Measurements from ENCODE around the gene STK4.

The STK4 gene

DNA sequence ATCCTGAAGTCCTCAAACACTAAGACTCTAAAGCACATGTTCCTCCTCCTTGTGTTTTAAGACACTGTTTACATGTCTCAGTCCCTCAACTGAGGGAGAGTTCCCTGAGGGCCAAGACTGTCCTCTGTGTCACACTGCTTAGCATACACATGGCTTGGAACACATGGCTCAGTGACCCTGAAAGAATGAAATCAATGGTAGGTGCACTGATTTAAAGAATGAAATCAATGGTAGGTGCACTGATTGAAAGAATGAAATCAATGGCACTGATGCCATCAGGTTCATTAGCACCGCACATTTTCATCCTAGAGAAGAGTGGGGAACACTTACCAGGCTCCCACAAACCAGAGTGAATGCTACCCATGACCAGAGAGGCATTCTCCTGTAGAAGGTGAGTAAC lies 15.9 kb upstream of the STK4 start:
- no peak for DNase-seq (ENCODE audit: low read depth, low spot score)
- no CpG with 5 or more reads among the region's 1 CpG for WGBS (ENCODE audit: insufficient coverage, insufficient read length)
- no peak overlapping the region for H3K27ac ChIP-seq (ENCODE audit: low read length)
- H3K36me3 ChIP-seq (ENCODE audit: control insufficient read depth, insufficient read depth, low read length): peaks cover 27% of the 10 kb centered on the region
- H3K9me3 ChIP-seq (ENCODE audit: control insufficient read depth, insufficient read depth, low read length): no peaks in the 10 kb centered on the region
- H3K4me1 ChIP-seq (ENCODE audit: control insufficient read depth, insufficient read depth, low read length): no peaks in the 10 kb centered on the region
- H3K4me3 ChIP-seq (ENCODE audit: low read length): no peak overlapping the region
- H3K27me3 ChIP-seq (ENCODE audit: control insufficient read depth, insufficient read depth, low read length): no peaks in the 10 kb centered on the region

DNA sequence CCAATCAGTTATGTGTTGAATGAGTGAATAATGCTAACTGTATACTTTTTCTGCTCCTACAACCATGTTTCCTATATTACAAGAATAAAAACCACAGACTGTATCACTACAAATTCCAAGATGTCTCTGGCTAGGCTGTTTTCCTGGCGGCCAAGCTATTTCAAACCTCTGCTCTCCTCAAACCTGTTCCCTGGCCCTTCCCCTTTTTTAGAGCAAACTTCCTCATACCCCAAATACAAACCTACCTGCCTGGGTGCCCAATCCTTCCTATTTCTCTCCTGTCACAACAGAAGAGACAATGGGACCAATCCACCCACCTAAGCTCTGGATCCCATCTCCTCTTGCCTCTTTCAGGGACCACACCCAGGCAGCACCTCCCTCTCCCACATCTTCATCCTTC lies 13.6 kb upstream of the STK4 start:
- Histone ChIP-seq H3K4me1 (ENCODE audit: control insufficient read depth, insufficient read depth, low read length) (no peaks in the 10 kb centered on the region), H3K27me3 (ENCODE audit: control insufficient read depth, insufficient read depth, low read length) (no peaks in the 10 kb centered on the region), H3K4me3 (ENCODE audit: low read length) (no peak overlapping the region), H3K36me3 (ENCODE audit: control insufficient read depth, insufficient read depth, low read length) (peaks cover 35% of the 10 kb centered on the region), H3K9me3 (ENCODE audit: control insufficient read depth, insufficient read depth, low read length) (no peaks in the 10 kb centered on the region), H3K27ac (ENCODE audit: low read length) (no peak overlapping the region)
- WGBS (ENCODE audit: insufficient coverage, insufficient read length): no CpG with 5 or more reads among the region's 1 CpG
- DNase-seq (ENCODE audit: low read depth, low spot score): no peak

DNA sequence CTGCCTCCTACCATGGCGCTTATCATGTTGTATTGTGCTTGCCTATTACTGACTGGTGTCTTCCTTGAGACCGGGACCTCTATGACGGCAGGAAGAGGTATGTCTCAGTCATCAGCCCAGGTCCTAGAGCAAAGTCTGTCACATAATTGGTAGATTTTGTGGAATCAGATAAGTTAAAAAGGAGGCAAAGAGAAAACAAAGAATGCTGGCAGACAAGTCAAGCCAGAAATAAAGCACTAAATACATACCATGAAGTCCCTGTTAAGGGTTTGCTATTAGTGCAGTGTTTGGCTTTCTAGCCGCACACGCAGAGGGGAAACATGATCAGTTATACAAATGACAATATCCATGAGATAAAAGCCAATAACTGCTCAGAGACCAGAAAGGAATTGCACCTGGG lies 12.1 kb upstream of the STK4 start:
- H3K4me3 ChIP-seq (ENCODE audit: low read length): no peak overlapping the region
- H3K36me3 ChIP-seq (ENCODE audit: control insufficient read depth, insufficient read depth, low read length): peaks cover 31% of the 10 kb centered on the region
- H3K9me3 ChIP-seq (ENCODE audit: control insufficient read depth, insufficient read depth, low read length): no peaks in the 10 kb centered on the region
- H3K4me1 ChIP-seq (ENCODE audit: control insufficient read depth, insufficient read depth, low read length): no peaks in the 10 kb centered on the region
- no peaks in the 10 kb centered on the region for H3K27me3 ChIP-seq (ENCODE audit: control insufficient read depth, insufficient read depth, low read length)
- WGBS (ENCODE audit: insufficient coverage, insufficient read length): no CpG with 5 or more reads among the region's 5 CpGs
- H3K27ac ChIP-seq (ENCODE audit: low read length): no peak overlapping the region
- no peak for DNase-seq (ENCODE audit: low read depth, low spot score)

DNA sequence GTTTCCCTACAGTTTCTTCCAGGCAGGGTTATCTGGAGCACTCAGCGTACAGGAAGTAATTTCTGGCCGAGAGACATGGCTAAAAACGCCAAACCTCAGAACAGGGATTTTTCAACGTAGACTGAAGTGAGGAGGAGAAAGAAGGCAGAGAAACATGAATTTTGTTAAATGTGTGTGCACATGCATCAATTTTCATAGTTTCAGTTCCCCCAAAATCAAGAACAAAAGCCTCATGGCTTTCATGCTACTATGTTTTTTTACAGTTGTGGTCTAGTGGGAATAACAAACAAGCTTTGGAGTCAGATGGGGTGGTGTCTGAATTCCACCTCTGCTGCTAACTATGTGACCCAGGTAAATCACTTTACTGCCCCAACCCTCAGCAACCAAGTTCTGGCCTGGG lies 11.0 kb upstream of the STK4 start:
- H3K27ac ChIP-seq (ENCODE audit: low read length): no peak overlapping the region
- no CpG with 5 or more reads among the region's 4 CpGs for WGBS (ENCODE audit: insufficient coverage, insufficient read length)
- H3K36me3 ChIP-seq (ENCODE audit: control insufficient read depth, insufficient read depth, low read length): peaks cover 31% of the 10 kb centered on the region
- no peak for DNase-seq (ENCODE audit: low read depth, low spot score)
- H3K4me1 ChIP-seq (ENCODE audit: control insufficient read depth, insufficient read depth, low read length): no peaks in the 10 kb centered on the region
- no peaks in the 10 kb centered on the region for H3K27me3 ChIP-seq (ENCODE audit: control insufficient read depth, insufficient read depth, low read length)
- H3K9me3 ChIP-seq (ENCODE audit: control insufficient read depth, insufficient read depth, low read length): no peaks in the 10 kb centered on the region
- no peak overlapping the region for H3K4me3 ChIP-seq (ENCODE audit: low read length)

DNA sequence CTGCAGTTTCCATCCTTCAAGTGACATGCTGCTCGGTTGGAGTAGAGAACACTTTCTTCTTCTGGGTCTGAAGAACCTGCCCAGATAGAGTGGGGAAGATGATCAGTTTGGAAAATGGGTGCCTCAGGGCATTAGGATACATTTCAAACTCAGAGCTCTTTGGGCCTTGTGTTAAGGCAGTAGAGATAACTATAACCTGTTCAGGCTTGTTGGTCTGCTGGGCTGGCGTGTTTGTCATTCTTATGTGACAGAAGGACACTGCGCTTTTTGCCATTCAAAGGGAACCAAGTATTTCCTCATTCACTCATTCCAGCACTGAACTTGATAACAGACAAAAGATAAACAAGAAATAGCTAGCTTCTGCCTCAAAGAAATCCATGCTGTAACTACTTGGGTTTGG lies 9.9 kb upstream of the STK4 start:
- WGBS (ENCODE audit: insufficient coverage, insufficient read length): no CpG with 5 or more reads among the region's 3 CpGs
- Histone ChIP-seq H3K27me3 (ENCODE audit: control insufficient read depth, insufficient read depth, low read length) (no peaks in the 10 kb centered on the region), H3K27ac (ENCODE audit: low read length) (no peak overlapping the region), H3K9me3 (ENCODE audit: control insufficient read depth, insufficient read depth, low read length) (no peaks in the 10 kb centered on the region), H3K4me1 (ENCODE audit: control insufficient read depth, insufficient read depth, low read length) (no peaks in the 10 kb centered on the region), H3K36me3 (ENCODE audit: control insufficient read depth, insufficient read depth, low read length) (peaks cover 24% of the 10 kb centered on the region), H3K4me3 (ENCODE audit: low read length) (no peak overlapping the region)
- DNase-seq (ENCODE audit: low read depth, low spot score): no peak

DNA sequence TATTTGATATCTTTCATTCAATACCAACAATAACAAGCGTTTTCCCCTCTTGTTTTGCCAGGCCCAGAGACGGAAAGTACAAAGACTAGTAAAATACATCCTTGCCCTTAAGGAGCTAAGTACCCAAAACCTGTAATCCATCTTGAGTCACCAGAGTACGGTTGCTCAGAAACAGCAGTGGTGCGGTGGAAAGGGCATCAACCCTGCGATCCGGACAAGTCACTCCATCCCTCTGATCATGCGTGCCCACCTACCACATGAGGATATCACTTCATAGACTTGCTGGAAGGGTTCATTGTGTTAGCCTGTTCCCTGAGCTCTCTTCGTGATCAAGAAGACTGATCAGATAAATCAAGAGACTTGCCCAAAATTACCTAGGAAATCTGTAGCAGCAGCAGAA lies 8.0 kb upstream of the STK4 start:
- Histone ChIP-seq H3K27me3 (ENCODE audit: control insufficient read depth, insufficient read depth, low read length) (no peaks in the 10 kb centered on the region), H3K9me3 (ENCODE audit: control insufficient read depth, insufficient read depth, low read length) (no peaks in the 10 kb centered on the region), H3K4me1 (ENCODE audit: control insufficient read depth, insufficient read depth, low read length) (no peaks in the 10 kb centered on the region), H3K36me3 (ENCODE audit: control insufficient read depth, insufficient read depth, low read length) (peaks cover 19% of the 10 kb centered on the region), H3K4me3 (ENCODE audit: low read length) (no peak overlapping the region), H3K27ac (ENCODE audit: low read length) (no peak overlapping the region)
- no peak for DNase-seq (ENCODE audit: low read depth, low spot score)
- WGBS (ENCODE audit: insufficient coverage, insufficient read length): no CpG with 5 or more reads among the region's 8 CpGs

DNA sequence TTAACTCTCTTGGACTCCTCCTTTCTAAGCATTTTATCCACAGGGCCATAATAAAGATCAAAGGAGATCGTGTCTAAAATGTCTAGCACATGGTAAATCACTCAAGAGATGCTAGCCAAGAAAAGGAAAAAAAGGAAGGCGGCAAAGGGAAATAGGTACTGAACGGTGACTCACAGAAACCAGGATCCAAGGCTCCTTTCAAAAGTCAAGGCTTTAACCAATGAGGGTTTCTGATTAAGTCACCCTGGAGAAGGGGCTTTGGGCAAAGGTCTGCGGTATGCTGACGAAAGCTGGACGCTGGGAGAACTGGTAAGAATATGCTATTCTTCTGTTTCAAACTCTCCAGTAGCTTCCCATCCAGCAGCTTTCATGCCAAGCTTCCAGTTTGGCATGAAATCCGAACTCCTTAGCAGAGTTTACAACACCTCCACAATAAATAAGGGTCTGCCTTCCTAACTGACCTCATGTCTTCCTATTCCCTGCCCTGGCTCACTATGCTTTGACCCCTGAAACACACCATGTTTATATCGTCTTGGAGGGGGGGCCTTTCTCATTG lies 7.2 kb upstream of the STK4 start:
- Histone ChIP-seq H3K27ac (ENCODE audit: low read length) (no peak overlapping the region), H3K9me3 (ENCODE audit: control insufficient read depth, insufficient read depth, low read length) (no peaks in the 10 kb centered on the region), H3K27me3 (ENCODE audit: control insufficient read depth, insufficient read depth, low read length) (no peaks in the 10 kb centered on the region), H3K36me3 (ENCODE audit: control insufficient read depth, insufficient read depth, low read length) (peaks cover 12% of the 10 kb centered on the region; the same call in 1 of the 2 replicates), H3K4me3 (ENCODE audit: low read length) (peak overlapping the region; percentile 93; the same call in 1 of the 2 replicates), H3K4me1 (ENCODE audit: control insufficient read depth, insufficient read depth, low read length) (no peaks in the 10 kb centered on the region)
- no CpG with 5 or more reads among the region's 8 CpGs for WGBS (ENCODE audit: insufficient coverage, insufficient read length)
- no peak for DNase-seq (ENCODE audit: low read depth, low spot score)

DNA sequence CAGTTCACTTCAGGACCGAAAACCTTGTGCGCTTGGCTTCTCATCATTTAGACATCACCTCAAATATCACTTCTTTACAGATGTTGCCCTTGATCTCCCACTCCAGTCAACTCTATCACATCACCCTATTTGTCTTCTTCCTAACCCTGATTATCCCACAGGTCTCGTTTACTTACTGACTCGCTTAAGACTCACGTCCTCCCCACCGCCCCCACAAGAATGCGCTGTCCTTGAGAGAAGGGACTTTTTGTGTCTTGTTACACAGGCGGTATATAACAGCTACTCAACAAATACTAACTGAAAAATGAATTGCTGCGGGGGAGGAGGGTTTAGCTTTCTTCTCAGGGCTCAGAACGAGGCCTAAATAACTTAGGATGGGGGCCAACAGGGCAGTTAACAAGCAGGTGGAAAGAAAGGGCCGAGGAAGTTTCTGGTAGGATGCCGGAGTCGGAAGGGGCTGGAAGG lies 6.6 kb upstream of the STK4 start:
- DNase-seq (ENCODE audit: low read depth, low spot score): no peak
- H3K36me3 ChIP-seq (ENCODE audit: control insufficient read depth, insufficient read depth, low read length): peaks cover 9% of the 10 kb centered on the region; the same call in 1 of the 2 replicates
- H3K4me3 ChIP-seq (ENCODE audit: low read length): peak overlapping the region; percentile 93
- no peaks in the 10 kb centered on the region for H3K27me3 ChIP-seq (ENCODE audit: control insufficient read depth, insufficient read depth, low read length)
- no peaks in the 10 kb centered on the region for H3K4me1 ChIP-seq (ENCODE audit: control insufficient read depth, insufficient read depth, low read length)
- no peaks in the 10 kb centered on the region for H3K9me3 ChIP-seq (ENCODE audit: control insufficient read depth, insufficient read depth, low read length)
- no peak overlapping the region for H3K27ac ChIP-seq (ENCODE audit: low read length)
- WGBS (ENCODE audit: insufficient coverage, insufficient read length): no CpG with 5 or more reads among the region's 13 CpGs

DNA sequence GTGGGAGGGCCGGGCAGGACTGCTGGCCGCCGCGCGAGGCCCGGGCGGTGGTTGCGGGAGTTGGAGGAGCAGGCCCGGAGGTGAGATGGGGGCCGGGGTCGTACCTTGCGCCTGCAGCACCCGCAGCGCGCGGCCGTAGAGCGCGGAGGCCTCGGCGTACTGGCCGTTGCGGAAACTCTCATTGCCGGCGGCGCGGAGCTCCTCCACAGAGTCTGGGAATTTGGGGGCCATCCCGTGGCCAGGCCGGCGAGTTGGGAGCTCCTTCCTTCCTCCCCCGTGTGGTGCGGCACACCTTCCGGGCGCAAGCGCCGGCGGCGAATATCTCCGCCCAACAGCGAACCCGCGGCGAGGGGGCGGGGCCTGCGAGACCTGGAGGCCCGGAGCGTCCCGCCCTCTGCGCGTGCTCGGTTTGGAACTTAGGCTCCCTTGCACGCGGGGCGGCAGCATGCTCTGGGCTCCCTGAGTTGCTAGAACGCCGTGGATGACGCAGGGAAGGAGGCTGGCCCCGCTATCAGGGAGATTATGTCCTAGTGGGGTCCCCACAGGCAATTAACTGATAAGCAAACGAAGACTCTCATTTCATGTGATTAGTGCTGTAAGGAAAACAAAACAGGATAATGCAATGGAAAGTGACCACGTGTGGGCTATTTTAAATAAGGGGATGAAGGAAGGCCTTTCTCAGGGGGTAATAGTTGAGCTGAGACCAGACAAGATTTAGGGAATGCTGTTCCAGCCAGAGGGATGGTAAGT lies 6.0 kb upstream of the STK4 start, which contains the start of gene TOMM34:
Gene TOMM34, minus strand, starts transcription at position 295 of the 750 bp plus-strand sequence. Its CDS starts 64 bp downstream, at position 231.
- H3K27ac ChIP-seq (ENCODE audit: low read length): no peak within 1 kb of the TSS
- no CpG with 5 or more reads among the region's 60 CpGs for WGBS (ENCODE audit: insufficient coverage, insufficient read length)
- H3K4me3 ChIP-seq (ENCODE audit: low read length): peak within 1 kb of the TSS; percentile 93
- peaks cover 9% of the 10 kb centered on the region; the same call in 1 of the 2 replicates for H3K36me3 ChIP-seq (ENCODE audit: control insufficient read depth, insufficient read depth, low read length)
- peak; percentile 87 for DNase-seq (ENCODE audit: low read depth, low spot score)
- no peaks in the 10 kb centered on the region for H3K27me3 ChIP-seq (ENCODE audit: control insufficient read depth, insufficient read depth, low read length)
- H3K9me3 ChIP-seq (ENCODE audit: control insufficient read depth, insufficient read depth, low read length): no peaks in the 10 kb centered on the region
- H3K4me1 ChIP-seq (ENCODE audit: control insufficient read depth, insufficient read depth, low read length): no peaks in the 10 kb centered on the region

DNA sequence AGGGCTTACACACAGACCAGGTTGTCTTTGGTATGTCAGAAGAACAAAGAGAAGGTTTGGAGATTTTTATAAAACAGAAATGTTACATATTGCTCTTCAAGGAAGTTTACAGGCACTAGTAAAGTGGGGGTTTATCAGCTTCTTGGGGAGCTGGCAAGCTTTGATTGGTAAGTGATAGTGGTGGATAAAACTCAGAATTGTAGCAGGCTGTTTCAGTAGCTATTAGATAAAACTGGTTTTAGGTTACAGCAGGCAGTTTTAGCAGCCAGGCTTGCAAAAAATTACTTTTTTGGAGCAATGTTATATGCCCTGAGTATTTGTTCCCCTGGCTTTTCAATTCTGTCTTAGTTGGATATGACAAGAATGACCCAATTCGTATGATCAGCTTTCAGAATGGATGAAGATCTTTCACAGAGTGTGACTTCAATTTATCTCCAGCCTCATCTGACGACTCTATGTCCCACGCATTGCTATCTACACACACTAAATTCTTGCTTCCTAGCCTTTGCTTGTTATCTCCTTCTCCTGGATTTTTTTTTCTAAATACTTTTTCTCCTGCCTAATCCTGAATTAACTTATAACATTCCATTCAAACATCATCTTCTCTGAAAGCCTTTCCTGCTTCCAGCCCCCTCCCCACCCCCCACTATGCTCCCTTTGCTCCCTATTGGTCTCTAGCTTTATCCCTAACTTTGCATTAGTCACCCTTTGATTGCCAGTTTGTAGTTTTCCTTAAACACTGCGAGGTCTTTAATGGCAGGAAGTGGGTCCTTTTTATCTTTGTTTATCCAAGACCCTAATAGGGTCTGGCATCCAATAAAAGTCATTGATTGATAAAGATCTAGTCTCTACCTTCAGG lies 5.1 kb upstream of the STK4 start:
- no peaks in the 10 kb centered on the region for H3K4me1 ChIP-seq (ENCODE audit: control insufficient read depth, insufficient read depth, low read length)
- WGBS (ENCODE audit: insufficient coverage, insufficient read length): no CpG with 5 or more reads among the region's 4 CpGs
- H3K36me3 ChIP-seq (ENCODE audit: control insufficient read depth, insufficient read depth, low read length): peaks cover 2% of the 10 kb centered on the region; the same call in 1 of the 2 replicates
- H3K27ac ChIP-seq (ENCODE audit: low read length): no peak overlapping the region
- no peaks in the 10 kb centered on the region for H3K27me3 ChIP-seq (ENCODE audit: control insufficient read depth, insufficient read depth, low read length)
- no peaks in the 10 kb centered on the region for H3K9me3 ChIP-seq (ENCODE audit: control insufficient read depth, insufficient read depth, low read length)
- DNase-seq (ENCODE audit: low read depth, low spot score): no peak
- no peak overlapping the region for H3K4me3 ChIP-seq (ENCODE audit: low read length)

All from iPS DF 6.9 (cell line).